ENCODE results near the gene SENP5.

Gene SENP5

GRCh38 chr3:196969660-196970546, 102.2 kb downstream of the SENP5 start:
- DNase-seq: peak; percentile 80

GRCh38 chr3:196970547-196971093, 102.9 kb downstream of the SENP5 start:
- no peak for DNase-seq

GRCh38 chr3:196971094-196971698, 103.5 kb downstream of the SENP5 start:
- no peak for DNase-seq

GRCh38 chr3:196974661-196975060, 106.9 kb downstream of the SENP5 start:
- no peak for DNase-seq

GRCh38 chr3:196975349-196975748, 107.6 kb downstream of the SENP5 start:
- DNase-seq: no peak

- no peak for DNase-seq
These were observed 109.2 kb downstream of the SENP5 start for GRCh38 chr3:196976941-196977340.

GRCh38 chr3:196979545-196979944, 111.8 kb downstream of the SENP5 start:
- no peak for DNase-seq

GRCh38 chr3:196981657-196982056, 113.9 kb downstream of the SENP5 start:
- DNase-seq: no peak

- DNase-seq: no peak
These were observed 115.5 kb downstream of the SENP5 start for GRCh38 chr3:196983186-196983585.

Data from CD4-positive, alpha-beta T cell treated with Interleukin-17A for 4 hours (primary cell).